Measurements from ENCODE around the gene DIO3.

Gene DIO3

DNA sequence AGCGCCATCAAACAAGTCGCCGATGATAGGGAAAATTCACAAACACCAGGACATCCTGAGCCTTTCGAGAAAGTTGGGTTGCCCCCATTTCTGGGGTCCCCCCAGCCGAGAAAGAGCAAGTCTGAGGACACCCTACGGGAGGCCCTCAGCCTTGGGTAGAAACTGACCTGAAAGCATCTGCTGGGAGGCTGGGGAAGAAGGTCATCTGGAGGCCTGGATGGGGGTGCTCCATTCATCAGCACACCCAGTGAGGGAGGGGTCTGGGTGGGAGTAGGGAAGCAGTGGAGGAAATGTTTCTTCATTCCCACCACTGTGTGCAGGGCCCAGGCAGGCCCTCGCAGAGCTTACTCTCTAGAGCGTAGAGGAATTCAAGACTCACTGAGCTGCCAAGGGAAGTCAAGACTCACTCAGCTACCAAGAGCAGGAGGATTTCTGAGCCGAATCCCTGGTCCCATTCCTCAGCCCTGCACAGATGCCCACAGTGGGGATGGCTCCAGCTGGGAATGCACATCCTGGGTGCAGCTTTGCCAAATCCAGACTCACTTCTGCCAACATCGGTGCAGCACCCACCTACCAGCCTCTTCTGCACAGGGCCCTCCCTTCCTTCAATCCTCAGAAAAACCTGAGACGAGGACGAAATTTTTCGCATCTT is 38.1 kb downstream of the DIO3 start:
- TF ChIP-seq SPI1 (IDR thresholded peaks at IDR 0.05; ENCODE audit: borderline replicate concordance, low read depth) (no peak), POLR2AphosphoS5 (IDR thresholded peaks at IDR 0.05; ENCODE audit: low read depth) (no peak), GABPA (IDR thresholded peaks at IDR 0.05; ENCODE audit: low read depth) (no peak), REST (IDR thresholded peaks at IDR 0.05; ENCODE audit: insufficient replicate concordance, low read depth) (no peak), CTCF (IDR thresholded peaks at IDR 0.05; ENCODE audit: insufficient read depth, low read length) (no peak)
- DNase-seq (ENCODE audit: low read depth in 1 of 2, low spot score in 1 of 2): no peak
- H3K4me3 ChIP-seq (replicated peaks; ENCODE audit: insufficient read depth, low read length): no peak overlapping the region
- H3K27me3 ChIP-seq (ENCODE audit: insufficient read depth, poor library complexity, severe bottlenecking): no peaks in the 10 kb centered on the region
- no peak overlapping the region for H3K27ac ChIP-seq (replicated peaks)

GRCh38 chr14:101600336-101600890 is 39.1 kb downstream of the DIO3 start:
- Histone ChIP-seq H3K27me3 (ENCODE audit: insufficient read depth, poor library complexity, severe bottlenecking) (no peaks in the 10 kb centered on the region), H3K4me3 (replicated peaks; ENCODE audit: insufficient read depth, low read length) (no peak overlapping the region), H3K27ac (replicated peaks) (no peak overlapping the region)
- DNase-seq (ENCODE audit: low read depth in 1 of 2, low spot score in 1 of 2): no peak
- TF ChIP-seq SPI1 (IDR thresholded peaks at IDR 0.05; ENCODE audit: borderline replicate concordance, low read depth) (no peak), GABPA (IDR thresholded peaks at IDR 0.05; ENCODE audit: low read depth) (no peak), POLR2AphosphoS5 (IDR thresholded peaks at IDR 0.05; ENCODE audit: low read depth) (no peak), CTCF (IDR thresholded peaks at IDR 0.05; ENCODE audit: insufficient read depth, low read length) (no peak), REST (IDR thresholded peaks at IDR 0.05; ENCODE audit: insufficient replicate concordance, low read depth) (no peak)

GRCh38 chr14:101600891-101601605 is 39.8 kb downstream of the DIO3 start:
- H3K27ac ChIP-seq (replicated peaks): no peak overlapping the region
- no peak for DNase-seq (ENCODE audit: low read depth in 1 of 2, low spot score in 1 of 2)

More at GRCh38 chr14:101600891-101601605, 39.8 kb downstream of the DIO3 start:
- no peak for TF ChIP-seq REST (IDR thresholded peaks at IDR 0.05; ENCODE audit: insufficient replicate concordance, low read depth)
- TF ChIP-seq SPI1 (IDR thresholded peaks at IDR 0.05; ENCODE audit: borderline replicate concordance, low read depth): no peak
- no peak for TF ChIP-seq CTCF (IDR thresholded peaks at IDR 0.05; ENCODE audit: insufficient read depth, low read length)
- H3K4me3 ChIP-seq (replicated peaks; ENCODE audit: insufficient read depth, low read length): no peak overlapping the region
- no peaks in the 10 kb centered on the region for H3K27me3 ChIP-seq (ENCODE audit: insufficient read depth, poor library complexity, severe bottlenecking)
